H1 (cell line): ENCODE data around the gene ECI1. TPM values are rescaled to one million over a fixed set of nuclear protein-coding genes. Genes with fewer than 3 reads are reported as not detected.

Experiments used
- CTCF ChIA-PET: fragments of 300-600 bp; sonication (Branson Sonifier 250); formaldehyde crosslinking; loops from one replicate; lab custom pipeline; 2021; ENCODE audit not compliant: partially characterized antibody; lab: Charles Lee
- POLR2A ChIA-PET: fragments of 300-600 bp; sonication (Branson Sonifier 250); formaldehyde crosslinking; loops from one replicate; lab custom pipeline; 2021; ENCODE audit warnings: inconsistent platforms; ENCODE audit not compliant: partially characterized antibody; lab: Charles Lee
- DNase-seq, 2 experiments: peaks; one replicate each; pipeline versions ENCODE4 v3.0.0 to v3.0.0-alpha.2; 2010 to 2022; ENCODE audit warnings: low spot score in 2 of 2, low read depth in 1 of 2, mixed read lengths in 1 of 2
- FAIRE-seq: peaks from 2 replicates; lab custom pipeline; 2011; peaks lifted over from hg19 to GRCh38; lab: Jason Lieb, UNC
- H2AFZ ChIP-seq: 2 replicates; pipeline ENCODE4 v1.8.1; 2012; ENCODE audit warnings: low read length, inconsistent platforms
- H2AK5ac ChIP-seq: 2 replicates; pipeline ENCODE4 v1.6.1; 2013; ENCODE audit warnings: low read depth, low read length
- H2BK120ac ChIP-seq: replicated peaks from 2 replicates; pipeline ENCODE3; 2013; ENCODE audit warnings: low read depth, low read length, inconsistent platforms
- H2BK12ac ChIP-seq: 2 replicates; pipeline ENCODE4 v1.6.1; 2013; ENCODE audit warnings: low read depth, low read length
- H2BK15ac ChIP-seq: 2 replicates; pipeline ENCODE4 v1.6.1; 2013; ENCODE audit warnings: low read length
- H2BK20ac ChIP-seq: 2 replicates; pipeline ENCODE4 v1.6.1; 2013; ENCODE audit warnings: low read length
- H2BK5ac ChIP-seq: 2 replicates; pipeline ENCODE4 v1.6.1; 2013; ENCODE audit warnings: low read depth, low read length
- H3K14ac ChIP-seq: 2 replicates; pipeline ENCODE4 v1.6.1; 2013; ENCODE audit warnings: inconsistent platforms; ENCODE audit not compliant: insufficient read length
- H3K18ac ChIP-seq: 2 replicates; pipeline ENCODE4 v1.6.1; 2013; ENCODE audit warnings: low read length; ENCODE audit errors: extremely low read depth
- H3K23ac ChIP-seq: 2 replicates; pipeline ENCODE4 v1.6.1; 2013; ENCODE audit warnings: inconsistent platforms; ENCODE audit not compliant: insufficient read length
- H3K23me2 ChIP-seq: 2 replicates; pipeline ENCODE4 v1.6.1; 2013; ENCODE audit warnings: low read depth, low read length
- H3K27ac ChIP-seq: 2 replicates; pipeline ENCODE4 v1.6.1; 2011; ENCODE audit warnings: low read depth, low read length, inconsistent platforms
- H3K27me3 ChIP-seq, 4 experiments: replicated peaks in 1 of 4; 1 replicate in 1 of 4; 2 replicates in 3 of 4; pipeline versions ENCODE4 v1.6.1 to v1.8.1; 2011 to 2013; ENCODE audit warnings: low read length in 3 of 4, mild to moderate bottlenecking in 3 of 4, inconsistent platforms in 2 of 4, mixed read lengths in 2 of 4, moderate library complexity in 1 of 4; ENCODE audit not compliant: control insufficient read depth in 3 of 4, insufficient read depth in 3 of 4; ENCODE audit errors: extremely low read depth in 1 of 4
- H3K36me3 ChIP-seq, 4 experiments: 2 replicates each; pipeline versions ENCODE4 v1.6.1 to v1.8.1; 2011 to 2013; ENCODE audit warnings: mild to moderate bottlenecking in 4 of 4, low read length in 3 of 4, moderate library complexity in 2 of 4, control low read depth in 1 of 4, inconsistent platforms in 1 of 4; ENCODE audit not compliant: insufficient read depth in 4 of 4, control insufficient read depth in 2 of 4
- H3K4ac ChIP-seq: replicated peaks from 2 replicates; pipeline ENCODE3; 2013; ENCODE audit warnings: low read length, low read depth, mixed read lengths, inconsistent platforms; ENCODE audit not compliant: insufficient read length
- H3K4me1 ChIP-seq, 4 experiments: replicated peaks in 1 of 4; 1 replicate in 1 of 4; 2 replicates in 3 of 4; pipeline versions ENCODE4 v1.6.1 to v1.8.1; 2011 to 2013; ENCODE audit warnings: low read length in 3 of 4, inconsistent platforms in 2 of 4, mixed read lengths in 1 of 4; ENCODE audit not compliant: insufficient read depth in 4 of 4, control insufficient read depth in 3 of 4
- H3K4me2 ChIP-seq, 2 experiments: 2 replicates each; pipeline versions ENCODE4 v1.6.1 to v1.8.1; 2011 to 2013; ENCODE audit warnings: low read depth in 2 of 2, low read length in 2 of 2, control low read depth in 1 of 2, inconsistent platforms in 1 of 2, mild to moderate bottlenecking in 1 of 2; ENCODE audit not compliant: insufficient read depth in 1 of 2
- H3K4me3 ChIP-seq, 4 experiments: fragments of 200-600, 300-600 bp in 1 of 4; sonication (generic), shearing (Covaris generic), sonication (Bioruptor Twin) in 1 of 4; 2 replicates each; pipeline versions ENCODE4 v1.5.1 to v1.8.1; 2011 to 2016; ENCODE audit warnings: low read length in 4 of 4, low read depth in 3 of 4, control low read depth in 2 of 4, inconsistent platforms in 2 of 4, mild to moderate bottlenecking in 2 of 4, mixed read lengths in 1 of 4, moderate library complexity in 1 of 4; ENCODE audit not compliant: insufficient read depth in 2 of 4; ENCODE audit errors: extremely low read depth in 1 of 4
- H3K56ac ChIP-seq: replicated peaks from 2 replicates; pipeline ENCODE3; 2013; ENCODE audit warnings: low read depth, mild to moderate bottlenecking, mixed read lengths, low read length, inconsistent platforms; ENCODE audit not compliant: insufficient read length
- H3K79me1 ChIP-seq: 2 replicates; pipeline ENCODE4 v1.6.1; 2013; ENCODE audit warnings: low read depth, low read length, control low read depth
- H3K79me2 ChIP-seq, 2 experiments: 2 replicates each; pipeline versions ENCODE4 v1.6.1 to v1.8.1; 2012 to 2013; ENCODE audit warnings: low read length in 2 of 2, mild to moderate bottlenecking in 2 of 2, inconsistent platforms in 1 of 2; ENCODE audit not compliant: insufficient read depth in 2 of 2, control insufficient read depth in 1 of 2
- H3K9ac ChIP-seq, 4 experiments: replicated peaks in 1 of 4; 1 replicate in 1 of 4; 2 replicates in 3 of 4; pipeline versions ENCODE4 v1.6.1 to v1.8.1; 2011 to 2013; ENCODE audit warnings: low read depth in 3 of 4, low read length in 3 of 4, control low read depth in 2 of 4, mild to moderate bottlenecking in 2 of 4, moderate library complexity in 2 of 4, inconsistent platforms in 1 of 4; ENCODE audit errors: extremely low read depth in 1 of 4
- H3K9me3 ChIP-seq, 2 experiments: 2 replicates each; pipeline versions ENCODE4 v1.6.1 to v1.8.1; 2012 to 2013; ENCODE audit warnings: mild to moderate bottlenecking in 2 of 2, moderate library complexity in 2 of 2, control low read depth in 1 of 2, inconsistent platforms in 1 of 2, low read depth in 1 of 2, low read length in 1 of 2, mixed read lengths in 1 of 2; ENCODE audit not compliant: insufficient read depth in 2 of 2
- H4K20me1 ChIP-seq, 2 experiments: replicated peaks in 1 of 2; 2 replicates each; pipeline versions ENCODE3 to v1.8.1; 2011 to 2013; ENCODE audit warnings: inconsistent platforms in 2 of 2, low read length in 2 of 2, mild to moderate bottlenecking in 1 of 2; ENCODE audit not compliant: insufficient read depth in 2 of 2, control insufficient read depth in 1 of 2
- H4K5ac ChIP-seq: 2 replicates; pipeline ENCODE4 v1.6.1; 2013; ENCODE audit warnings: low read length, low read depth, mixed read lengths, inconsistent platforms; ENCODE audit not compliant: insufficient read length
- H4K8ac ChIP-seq: 2 replicates; pipeline ENCODE4 v1.8.0; 2013; ENCODE audit warnings: mild to moderate bottlenecking, moderate library complexity, low read length, inconsistent platforms; ENCODE audit not compliant: insufficient read depth; ENCODE audit errors: extremely low read depth
- H4K91ac ChIP-seq: replicated peaks from 2 replicates; pipeline ENCODE3; 2013; ENCODE audit warnings: low read length, mixed read lengths, inconsistent platforms; ENCODE audit not compliant: insufficient read length
- CHD2 ChIP-seq: IDR thresholded peaks from 2 replicates; pipeline ENCODE4 v1.6.1; 2012; ENCODE audit warnings: low read length, improper control_type of control experiment
- EP300 ChIP-seq, 2 experiments: IDR thresholded peaks; 1 replicate in 1 of 2; 2 replicates in 1 of 2; pipeline ENCODE4 v1.6.1; 2011 to 2012; ENCODE audit warnings: low read depth in 2 of 2, low read length in 2 of 2, mild to moderate bottlenecking in 2 of 2, borderline replicate concordance in 1 of 2, inconsistent platforms in 1 of 2, moderate library complexity in 1 of 2
- FOSL1 ChIP-seq: IDR thresholded peaks from 2 replicates; pipeline ENCODE4 v1.6.1; 2011; ENCODE audit warnings: mild to moderate bottlenecking, low read depth, low read length, moderate library complexity; ENCODE audit not compliant: insufficient read depth
- HDAC6 ChIP-seq: IDR thresholded peaks from one replicate; pipeline ENCODE4 v1.7.1; 2012; ENCODE audit warnings: low read depth, mild to moderate bottlenecking, inconsistent platforms, low read length, moderate library complexity
- MAFK ChIP-seq: IDR thresholded peaks from 2 replicates; pipeline ENCODE4 v1.6.1; 2012; ENCODE audit warnings: low read depth, mild to moderate bottlenecking, improper control_type of control experiment, low read length
- MAX ChIP-seq: IDR thresholded peaks from 2 replicates; pipeline ENCODE4 v1.6.1; 2012; ENCODE audit warnings: inconsistent platforms
- NANOG ChIP-seq: IDR thresholded peaks from 2 replicates; pipeline ENCODE4 v1.6.1; 2011; ENCODE audit warnings: low read length, low read depth, mild to moderate bottlenecking, inconsistent platforms; ENCODE audit not compliant: insufficient read depth, poor library complexity, severe bottlenecking
- POLR2A ChIP-seq, 2 experiments: IDR thresholded peaks; 1 replicate in 1 of 2; 2 replicates in 1 of 2; pipeline ENCODE4 v1.6.1; 2011; ENCODE audit warnings: low read depth in 2 of 2, low read length in 2 of 2, mild to moderate bottlenecking in 2 of 2; ENCODE audit errors: control extremely low read depth in 1 of 2
- POLR2AphosphoS5 ChIP-seq: IDR thresholded peaks from 2 replicates; pipeline ENCODE4 v1.6.1; 2011; ENCODE audit warnings: low read depth, low read length
- RAD21 ChIP-seq, 2 experiments: IDR thresholded peaks in 1 of 2; conservative IDR thresholded peaks in 1 of 2; 2 replicates each; pipeline ENCODE4 v1.6.1; 2011; ENCODE audit warnings: low read depth in 2 of 2, low read length in 2 of 2, improper control_type of control experiment in 1 of 2, inconsistent platforms in 1 of 2, mild to moderate bottlenecking in 1 of 2, moderate library complexity in 1 of 2
- RBBP5 ChIP-seq: IDR thresholded peaks from 2 replicates; pipeline ENCODE4 v1.7.1; 2012; ENCODE audit warnings: low read depth, mild to moderate bottlenecking, inconsistent platforms, low read length, moderate library complexity, borderline replicate concordance
- USF2 ChIP-seq: IDR thresholded peaks from 2 replicates; pipeline ENCODE4 v1.6.1; 2011; ENCODE audit warnings: low read length, improper control_type of control experiment
- WGBS, 2 experiments: shearing (Covaris generic) in 1 of 2; methylation state at CpG; one replicate each; pipeline versions ENCODE4 v1.1.6 to v1.1.7; 2013 to 2015; ENCODE audit warnings: low lambda C conversion rate in 2 of 2, mixed read lengths in 2 of 2, inconsistent platforms in 1 of 2, low coverage in 1 of 2, missing lambda C conversion rate in 1 of 2; ENCODE audit not compliant: insufficient replicate concordance in 2 of 2, insufficient coverage in 1 of 2, insufficient read length in 1 of 2; ENCODE audit errors: extremely low coverage in 1 of 2, missing lambda C conversion rate in 1 of 2; 5-methylcytosine and 5-hydroxymethylcytosine counted together
- polyA plus RNA-seq, 7 experiments: library from polyadenylated mRNA; depleted of rRNA in 3 of 7; stranded (reverse) in 5 of 7; unstranded in 2 of 7; fragments of >200 nt in 5 of 7; fragments of 200-250 nt in 2 of 7; gene quantifications; 1 replicate in 5 of 7; 2 replicates in 1 of 7; 4 replicates in 1 of 7; pipeline versions ENCODE4 v1.2.1 to v1.2.3, GENCODE V29; 2011 to 2013; ENCODE audit warnings: missing spikeins in 2 of 7, mixed read lengths in 2 of 7
- total RNA-seq: library from RNA; stranded (reverse); fragmentation: NEBNext Ultra II Directional; extraction: Animal tissue kit (Norgen Biotek cat#: 25700); gene quantifications from 2 replicates; pipeline ENCODE4 v1.2.1, GENCODE V29; 2021

The ECI1 gene
- total and polyA plus RNA-seq, 2 of the 8 experiments (the other 6 are each of a cell fraction or from before 2014, with no cell fraction given), result 79.5 to 151 TPM

GRCh38 chr16:2234813-2235170 is 16.6 kb downstream of the ECI1 start:
- Histone ChIP-seq H3K4me2 (no peak overlapping the region), H2AK5ac (no peak overlapping the region), H3K4ac (no peak overlapping the region), H2BK12ac (no peak overlapping the region), H4K5ac (no peak overlapping the region), H2BK20ac (no peak overlapping the region), H3K56ac (no peak overlapping the region), H3K27ac (no peak overlapping the region), H3K4me3 (no peak overlapping the region), H3K23ac (no peak overlapping the region), H4K8ac (no peak overlapping the region; the same call in 1 of the 2 replicates), H3K4me1 (peaks cover 0 to 19% (median 10%) of the 10 kb centered on the region in 4 experiments; a peak in 5 of 7 replicates), H3K14ac (no peak overlapping the region), H3K79me1 (no peaks in the 10 kb centered on the region), H3K9me3 (no peaks in the 10 kb centered on the region), H2BK5ac (no peak overlapping the region), H2BK120ac (no peak overlapping the region), H4K91ac (no peak overlapping the region), H4K20me1 (peaks cover 3 to 16% of the 10 kb centered on the region in 2 experiments), H2AFZ (no peak overlapping the region), H3K36me3 (peaks cover 3 to 42% (median 6%) of the 10 kb centered on the region in 4 experiments; a peak in 5 of 8 replicates), H3K23me2 (peaks cover 16% of the 10 kb centered on the region; the same call in 1 of the 2 replicates), H3K79me2 (no peaks in the 10 kb centered on the region), H3K9ac (no peak overlapping the region), H3K18ac (no peak overlapping the region), H2BK15ac (no peak overlapping the region), H3K27me3 (peaks cover 4 to 20% (median 16%) of the 10 kb centered on the region in 4 experiments; a peak in 6 of 7 replicates)
- no peak for DNase-seq
- 100% methylated on average over 9 of the region's 18 CpGs; no CpG with 5 or more reads in 1 of the 2 experiments for WGBS, 2 experiments
- ChIA-PET POLR2A (interaction anchor here (0.8 to 4.5 kb wide), 8 partner anchors 8 to 297 kb away, joined by 3 to 21 read pairs (median 6); partner anchors contain the start of genes CEMP1, E4F1, ECI1 and MLST8), CTCF (interaction anchor here (0.6 to 2.7 kb wide), 2 partner anchors 10 to 20 kb away, joined by 3 to 9 read pairs; no protein-coding TSS in a partner anchor)
- no peak for FAIRE-seq
- TF ChIP-seq HDAC6 (no peak), MAX (no peak), MAFK (no peak), RBBP5 (no peak), RAD21 (IDR thresholded peaks at IDR 0.05 in 1 of 2, conservative IDR thresholded peaks at IDR 0.05 in 1 of 2; ENCODE audit: low read depth in 2 of 2, low read length in 2 of 2) (no peak), FOSL1 (no peak), CHD2 (no peak), USF2 (no peak), NANOG (no peak), EP300 (IDR thresholded peaks at IDR 0.05; ENCODE audit: borderline replicate concordance in 1 of 2, low read depth in 2 of 2, low read length in 2 of 2) (no peak), POLR2AphosphoS5 (no peak), POLR2A (IDR thresholded peaks at IDR 0.05; ENCODE audit: control extremely low read depth in 1 of 2, low read depth in 2 of 2, low read length in 2 of 2) (no peak)
